MG63 (cell line): ENCODE measurements around the gene PTGIS. TPM values are rescaled to one million over a fixed set of nuclear protein-coding genes. Genes with fewer than 3 reads are reported as not detected.
A peak's percentile ranks its signal among the peaks of the same experiment; 100 is the strongest.

Source experiments
- DNase-seq: peaks from one replicate; pipeline ENCODE4 v3.0.0-alpha.2; 2020
- H3K27me3 ChIP-seq: fragments of 250-450 bp; sonication (Bioruptor Pico); 2 replicates; pipeline ENCODE4 v1.5.1; 2020; ENCODE audit warnings: mild to moderate bottlenecking, moderate library complexity
- H3K36me3 ChIP-seq: fragments of 250-450 bp; sonication (Bioruptor Pico); 2 replicates; pipeline ENCODE4 v1.5.1; 2020; ENCODE audit warnings: mild to moderate bottlenecking, moderate library complexity
- H3K4me3 ChIP-seq: fragments of 250-450 bp; sonication (Bioruptor Pico); 2 replicates; pipeline ENCODE4 v1.5.1; 2020; ENCODE audit warnings: mild to moderate bottlenecking, moderate library complexity
- H3K9me3 ChIP-seq: fragments of 250-450 bp; sonication (Bioruptor Pico); 2 replicates; pipeline ENCODE4 v1.5.1; 2020; ENCODE audit warnings: mild to moderate bottlenecking, moderate library complexity
- total RNA-seq: library from RNA; depleted of rRNA; stranded (reverse); fragments of >200 nt; shearing (Covaris generic); gene quantifications from 2 replicates; pipeline ENCODE4 v1.2.3, GENCODE V29; 2014; ENCODE audit warnings: low replicate concordance

PTGIS gene
- total RNA-seq, 1 experiment from 2014 or later: 6.2 TPM

DNA sequence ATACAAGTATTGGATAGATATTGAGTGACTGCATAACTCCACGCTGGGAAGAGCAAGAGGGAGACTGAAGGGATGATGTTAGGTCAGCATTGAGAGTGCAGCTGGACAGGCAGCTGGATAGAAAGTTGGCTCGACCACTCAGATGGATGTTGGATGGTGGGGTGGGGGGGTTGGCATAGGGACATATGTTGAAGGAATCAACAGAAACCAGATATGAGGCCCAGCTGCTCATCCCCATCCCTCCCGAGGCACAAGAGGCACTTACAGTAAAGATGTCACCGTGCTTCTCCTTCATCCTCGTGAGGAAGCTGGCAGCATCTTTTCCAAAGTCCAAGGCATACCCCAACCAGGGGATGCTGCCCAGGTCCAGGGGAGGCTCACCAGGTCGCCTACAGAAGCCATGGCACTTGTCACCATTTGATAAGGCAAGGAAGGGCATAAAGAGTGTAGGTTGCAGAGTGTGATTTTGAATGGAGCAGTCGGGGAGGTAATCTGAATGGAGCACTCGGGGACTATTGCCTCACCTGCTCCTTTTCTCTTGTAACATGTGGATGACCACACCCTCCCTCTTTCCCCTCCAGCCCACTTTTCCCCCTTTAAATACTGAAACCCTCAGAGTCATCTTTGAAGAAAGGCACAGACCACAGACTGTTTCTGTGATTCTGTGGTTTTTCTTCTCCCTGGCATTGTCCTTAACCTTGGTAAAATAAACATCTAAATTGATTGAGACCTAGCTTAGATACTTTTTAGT, 18.0 kb downstream of the PTGIS start:
- Histone ChIP-seq H3K27me3 (no peaks in the 10 kb centered on the region), H3K4me3 (no peak overlapping the region), H3K9me3 (peaks cover 4% of the 10 kb centered on the region; the same call in 1 of the 2 replicates), H3K36me3 (no peaks in the 10 kb centered on the region)
- DNase-seq: no peak

- Histone ChIP-seq H3K4me3 (no peak overlapping the region), H3K27me3 (no peaks in the 10 kb centered on the region), H3K9me3 (peaks cover 4% of the 10 kb centered on the region; the same call in 1 of the 2 replicates), H3K36me3 (no peaks in the 10 kb centered on the region)
- no peak for DNase-seq
These were observed 19.5 kb downstream of the PTGIS start for GRCh38 chr20:49548371-49548947.

- H3K36me3 ChIP-seq: no peaks in the 10 kb centered on the region
- H3K9me3 ChIP-seq: peaks cover 4% of the 10 kb centered on the region; the same call in 1 of the 2 replicates
- DNase-seq: no peak
- H3K27me3 ChIP-seq: no peaks in the 10 kb centered on the region
- H3K4me3 ChIP-seq: no peak overlapping the region
These were observed 22.4 kb downstream of the PTGIS start for GRCh38 chr20:49545572-49545971.

GRCh38 chr20:49544535-49544934, 23.4 kb downstream of the PTGIS start:
- no peak overlapping the region for H3K4me3 ChIP-seq
- DNase-seq: no peak
- no peaks in the 10 kb centered on the region for H3K36me3 ChIP-seq
- H3K27me3 ChIP-seq: no peaks in the 10 kb centered on the region
- peaks cover 4% of the 10 kb centered on the region; the same call in 1 of the 2 replicates for H3K9me3 ChIP-seq

DNA sequence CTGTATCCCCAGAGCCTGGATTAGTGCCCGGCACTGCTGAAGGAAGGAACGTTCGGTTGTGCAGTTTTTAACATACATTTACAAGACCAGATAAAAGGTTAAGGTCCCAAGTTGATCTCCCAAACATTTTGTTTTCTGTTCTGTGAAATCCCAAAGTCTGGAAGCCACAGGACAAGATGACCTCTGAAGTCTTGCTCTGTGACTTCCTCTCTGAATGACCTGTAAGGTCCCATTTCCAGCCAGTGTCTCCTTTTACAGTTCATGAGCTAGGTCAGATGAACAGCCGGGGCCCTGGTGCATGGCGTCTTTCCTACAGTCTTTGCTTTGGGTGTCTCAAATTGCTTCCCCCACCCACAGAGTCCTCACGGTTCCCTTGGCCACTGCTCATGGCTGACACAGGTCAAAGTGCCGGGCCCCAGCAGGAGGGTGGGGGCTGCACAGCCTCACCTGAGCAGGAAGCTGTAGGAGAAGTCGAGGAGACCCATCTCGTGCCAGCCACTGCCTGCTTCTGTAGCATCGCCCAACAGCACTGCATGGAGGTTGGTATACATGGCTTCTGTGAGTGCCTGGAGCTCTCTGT, 24.0 kb downstream of the PTGIS start:
- no peaks in the 10 kb centered on the region for H3K36me3 ChIP-seq
- no peak for DNase-seq
- H3K27me3 ChIP-seq: no peaks in the 10 kb centered on the region

DNA sequence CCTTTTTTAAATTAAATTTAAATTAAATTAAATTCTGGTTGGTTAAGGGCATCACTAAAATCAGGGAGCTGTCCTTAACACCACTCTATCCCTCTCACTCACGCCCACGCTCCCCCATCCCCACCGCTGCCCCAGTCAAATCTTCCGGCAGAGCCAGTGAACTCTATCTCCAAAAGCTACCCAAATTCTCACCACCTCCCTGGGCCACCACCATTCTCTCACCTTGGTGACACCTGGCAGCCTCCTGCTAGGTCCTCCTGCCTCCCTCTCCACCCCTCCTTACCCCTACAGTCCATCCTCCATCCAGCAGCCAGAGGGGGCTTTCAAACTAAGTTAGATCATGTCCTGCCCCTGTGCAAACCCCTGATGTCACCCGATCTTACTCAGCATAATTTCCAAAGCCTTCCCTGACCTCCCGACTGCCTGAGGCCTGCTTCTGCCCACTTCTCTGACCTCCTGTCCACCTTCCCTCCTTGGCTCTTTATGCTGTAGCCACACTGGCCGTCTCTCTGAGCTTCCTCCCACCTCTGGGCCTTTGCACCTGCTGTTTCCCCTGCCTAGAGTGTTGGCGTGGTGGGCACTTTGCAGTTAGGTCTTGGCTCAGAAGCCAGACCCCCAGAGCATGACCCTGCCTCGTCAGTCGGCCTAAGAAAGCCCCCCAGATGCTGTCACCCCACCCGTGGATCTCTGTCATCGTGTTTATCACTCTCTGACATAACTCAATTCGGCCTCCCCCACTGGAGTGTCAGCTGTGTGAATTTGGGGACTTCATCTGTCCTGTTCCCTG, 24.7 kb downstream of the PTGIS start:
- Histone ChIP-seq H3K9me3 (peaks cover 4% of the 10 kb centered on the region; the same call in 1 of the 2 replicates), H3K36me3 (no peaks in the 10 kb centered on the region), H3K27me3 (no peaks in the 10 kb centered on the region), H3K4me3 (no peak overlapping the region)
- DNase-seq: no peak

More for the DNA sequence above, 24.0 kb downstream of the PTGIS start:
- peaks cover 4% of the 10 kb centered on the region; the same call in 1 of the 2 replicates for H3K9me3 ChIP-seq
- H3K4me3 ChIP-seq: no peak overlapping the region

GRCh38 chr20:49542514-49542991, 25.4 kb downstream of the PTGIS start:
- Histone ChIP-seq H3K36me3 (no peaks in the 10 kb centered on the region), H3K9me3 (peaks cover 4% of the 10 kb centered on the region; the same call in 1 of the 2 replicates), H3K4me3 (no peak overlapping the region), H3K27me3 (no peaks in the 10 kb centered on the region)
- DNase-seq: no peak

GRCh38 chr20:49541733-49542513, 26.0 kb downstream of the PTGIS start:
- Histone ChIP-seq H3K27me3 (no peaks in the 10 kb centered on the region), H3K4me3 (no peak overlapping the region), H3K36me3 (no peaks in the 10 kb centered on the region; the same call in 1 of the 2 replicates), H3K9me3 (peaks cover 4% of the 10 kb centered on the region; the same call in 1 of the 2 replicates)
- DNase-seq: peak; percentile 52

GRCh38 chr20:49540687-49541435, 27.1 kb downstream of the PTGIS start:
- H3K27me3 ChIP-seq: no peaks in the 10 kb centered on the region
- no peak for DNase-seq
- H3K9me3 ChIP-seq: peaks cover 4% of the 10 kb centered on the region; the same call in 1 of the 2 replicates
- H3K36me3 ChIP-seq: no peaks in the 10 kb centered on the region; the same call in 1 of the 2 replicates
- H3K4me3 ChIP-seq: no peak overlapping the region

GRCh38 chr20:49540232-49540620, 27.7 kb downstream of the PTGIS start:
- no peak overlapping the region for H3K4me3 ChIP-seq
- H3K36me3 ChIP-seq: no peaks in the 10 kb centered on the region; the same call in 1 of the 2 replicates
- H3K9me3 ChIP-seq: peaks cover 2% of the 10 kb centered on the region; the same call in 1 of the 2 replicates
- H3K27me3 ChIP-seq: no peaks in the 10 kb centered on the region
- DNase-seq: no peak

GRCh38 chr20:49539481-49540231, 28.3 kb downstream of the PTGIS start:
- no peaks in the 10 kb centered on the region for H3K9me3 ChIP-seq
- no peaks in the 10 kb centered on the region for H3K27me3 ChIP-seq
- no peak overlapping the region for H3K4me3 ChIP-seq
- H3K36me3 ChIP-seq: no peaks in the 10 kb centered on the region; the same call in 1 of the 2 replicates
- DNase-seq: no peak

DNA sequence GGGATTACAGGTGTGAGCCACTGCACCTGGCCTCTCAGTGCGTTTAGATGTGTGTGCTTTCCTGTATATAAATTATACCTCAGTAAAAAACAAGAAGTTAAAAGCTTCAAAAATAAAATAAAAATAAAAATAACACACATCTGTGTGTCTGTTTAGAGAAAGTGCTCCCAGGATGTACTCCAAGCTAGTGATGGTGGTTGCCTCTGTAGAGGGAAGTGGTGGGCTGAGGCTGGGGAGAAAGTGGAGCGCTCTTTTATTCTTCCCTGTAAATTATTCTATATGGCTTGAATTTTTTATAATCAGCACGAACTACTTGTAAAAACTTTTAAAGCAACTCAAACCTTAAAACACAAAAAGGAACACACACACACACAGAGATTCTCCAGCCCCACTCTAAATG, 29.0 kb downstream of the PTGIS start:
- H3K9me3 ChIP-seq: no peaks in the 10 kb centered on the region
- no peak overlapping the region for H3K4me3 ChIP-seq
- DNase-seq: no peak
- H3K27me3 ChIP-seq: no peaks in the 10 kb centered on the region
- H3K36me3 ChIP-seq: no peaks in the 10 kb centered on the region; the same call in 1 of the 2 replicates

- Histone ChIP-seq H3K27me3 (no peaks in the 10 kb centered on the region), H3K36me3 (no peaks in the 10 kb centered on the region; the same call in 1 of the 2 replicates), H3K9me3 (no peaks in the 10 kb centered on the region), H3K4me3 (no peak overlapping the region)
- peak; percentile 64 for DNase-seq
These were observed 33.7 kb downstream of the PTGIS start for GRCh38 chr20:49534255-49534712.

DNA sequence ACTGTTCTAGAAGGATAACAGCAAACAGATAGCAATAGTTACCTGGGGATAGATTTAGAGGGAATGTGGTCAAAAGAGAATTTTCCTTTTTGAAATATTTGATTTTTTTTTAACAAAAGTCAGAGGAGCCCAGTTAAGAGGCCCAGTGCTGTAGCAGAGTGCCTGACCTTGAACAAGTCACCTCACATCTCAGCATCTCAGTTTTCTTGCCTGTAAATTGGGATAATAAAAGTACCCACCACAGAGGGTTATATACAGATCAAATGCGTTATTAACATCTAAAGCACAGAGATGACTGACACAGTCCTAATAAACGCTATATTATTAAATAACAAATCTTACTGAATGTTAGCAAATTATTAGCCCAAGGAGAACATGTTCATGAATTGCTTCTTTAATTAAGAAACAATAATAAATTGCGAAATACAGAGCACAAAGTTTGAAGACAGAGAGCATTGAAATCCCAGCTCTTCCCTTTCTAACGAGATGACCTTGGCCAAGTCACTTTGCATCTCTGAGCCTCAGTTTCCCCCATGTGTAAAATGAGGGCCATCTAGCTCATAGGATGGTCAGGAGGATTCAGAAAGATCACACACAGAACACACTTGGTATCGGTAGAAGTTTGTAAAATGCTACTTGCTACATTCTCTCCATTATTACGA, 35.5 kb downstream of the PTGIS start:
- DNase-seq: no peak
- Histone ChIP-seq H3K27me3 (no peaks in the 10 kb centered on the region), H3K4me3 (no peak overlapping the region), H3K36me3 (no peaks in the 10 kb centered on the region; the same call in 1 of the 2 replicates), H3K9me3 (no peaks in the 10 kb centered on the region)
